K562 (cell line): ENCODE data around the gene PDIA4. TPM values are rescaled to one million over a fixed set of nuclear protein-coding genes. Genes with fewer than 3 reads are reported as not detected.
A peak's percentile ranks its signal among the peaks of the same experiment; 100 is the strongest.

Source experiments
- BRD9 ChIP-seq: fragments of 450-650 bp; IDR thresholded peaks from 2 replicates; pipeline ENCODE4 v1.6.1; 2018; ENCODE audit warnings: low read depth; ENCODE audit not compliant: partially characterized antibody
- CC2D1A ChIP-seq: fragments of 450-650 bp; IDR thresholded peaks from 2 replicates; pipeline ENCODE4 v1.6.1; 2017; ENCODE audit warnings: mild to moderate bottlenecking
- ELF2 ChIP-seq: fragments of 250-450 bp; sonication (Bioruptor Pico); IDR thresholded peaks from 2 replicates; pipeline ENCODE4 v1.5.0; 2021; ENCODE audit warnings: mild to moderate bottlenecking
- GATA2 ChIP-seq: sonication (generic); formaldehyde crosslinking; IDR thresholded peaks from 2 replicates; pipeline ENCODE4 v1.4.0; 2020; ENCODE audit warnings: mild to moderate bottlenecking, missing genetic modification reagents
- GATAD2B ChIP-seq: fragments of 450-650 bp; IDR thresholded peaks from 2 replicates; pipeline ENCODE4 v1.6.1; 2017; ENCODE audit warnings: mild to moderate bottlenecking, borderline replicate concordance
- KAT8 ChIP-seq: fragments of 450-650 bp; IDR thresholded peaks from 2 replicates; pipeline ENCODE4 v1.6.1; 2016; ENCODE audit warnings: low read depth, mild to moderate bottlenecking
- MTA3 ChIP-seq: fragments of 450-650 bp; formaldehyde crosslinking; IDR thresholded peaks from 2 replicates; pipeline ENCODE4 v1.6.1; 2017; ENCODE audit warnings: mild to moderate bottlenecking, borderline replicate concordance
- PHF8 ChIP-seq: fragments of 200-600 bp; sonication (generic); IDR thresholded peaks from 2 replicates; pipeline ENCODE4 v1.6.1; 2012; ENCODE audit warnings: mixed run types, mild to moderate bottlenecking, inconsistent platforms, low read length, moderate library complexity, borderline replicate concordance
- PTTG1 ChIP-seq: fragments of 450-650 bp; IDR thresholded peaks from 2 replicates; pipeline ENCODE4 v1.6.1; 2016; ENCODE audit warnings: low read depth, mild to moderate bottlenecking, missing genetic modification characterization, missing compliant biosample characterization
- RBM14 ChIP-seq: fragments of 200-400 bp; formaldehyde crosslinking; IDR thresholded peaks from 2 replicates; pipeline ENCODE4 v1.6.1; 2018; ENCODE audit warnings: low read depth, mild to moderate bottlenecking, low read length, moderate library complexity, borderline replicate concordance; ENCODE audit not compliant: insufficient read depth
- RBM25 ChIP-seq: fragments of 200-400 bp; formaldehyde crosslinking; IDR thresholded peaks from 2 replicates; pipeline ENCODE4 v1.6.1; 2018; ENCODE audit warnings: low read length, low read depth, moderate library complexity; ENCODE audit not compliant: severe bottlenecking
- TCF3 ChIP-seq: sonication (generic); formaldehyde crosslinking; IDR thresholded peaks from 2 replicates; pipeline ENCODE4 v1.4.0; 2020; ENCODE audit warnings: mild to moderate bottlenecking, missing genetic modification reagents
- ZNF589 ChIP-seq: fragments of 200-800 bp; sonication (Bioruptor generic); IDR thresholded peaks from 2 replicates; pipeline ENCODE4 v1.6.1; 2016; ENCODE audit warnings: low read depth, missing genetic modification characterization, missing compliant biosample characterization
- ZNF76 ChIP-seq: fragments of 250-450 bp; sonication (Bioruptor Pico); IDR thresholded peaks from 2 replicates; pipeline ENCODE4 v1.4.0; 2020; ENCODE audit warnings: mild to moderate bottlenecking, moderate library complexity, borderline replicate concordance
- ZNF766 ChIP-seq: fragments of 200-800 bp; sonication (Bioruptor generic); conservative IDR thresholded peaks from 2 replicates; pipeline ENCODE4 v1.6.1; 2016; ENCODE audit warnings: missing genetic modification characterization, missing compliant biosample characterization
- polyA plus RNA-seq, 8 experiments: library from polyadenylated mRNA; depleted of rRNA in 4 of 8; stranded (reverse) in 5 of 8; unstranded in 3 of 8; fragments of >200 nt; fragmentation: Nextera tagmentation in 2 of 8; fragmentation: Illumina TruSeq in 1 of 8; extraction: Ambion mirVana in 2 of 8; extraction: Trizol in 1 of 8; gene quantifications; 2 replicates each; pipeline versions ENCODE4 v1.2.1 to v1.2.3, GENCODE V29; 2011 to 2014; ENCODE audit warnings: inconsistent platforms in 1 of 8, missing spikeins in 1 of 8
- total RNA-seq, 7 experiments: library from RNA; depleted of rRNA in 6 of 7; stranded (reverse); fragments of >200 nt in 6 of 7; fragmentation: Illumina TruSeq in 2 of 7; extraction: Trizol in 2 of 7; gene quantifications; 2 replicates each; pipeline versions ENCODE4 v1.2.1 to v1.2.3, GENCODE V29; 2011 to 2021; ENCODE audit warnings: low replicate concordance in 1 of 7
- TF ChIP-seq, protein P1 (sequence below): fragments of 200-800 bp; sonication (Bioruptor generic); IDR thresholded peaks from 2 replicates; pipeline ENCODE4 v1.6.1; 2017; ENCODE audit warnings: missing genetic modification characterization, missing compliant biosample characterization
- TF ChIP-seq, protein P2 (sequence below): fragments of 250-450 bp; sonication (Bioruptor Pico); IDR thresholded peaks from 2 replicates; pipeline ENCODE4 v1.4.0; 2020; ENCODE audit warnings: mild to moderate bottlenecking, moderate library complexity
- TF ChIP-seq, protein P3 (sequence below), 2 experiments: fragments of 450-650 bp in 1 of 2; IDR thresholded peaks; 2 replicates each; pipeline ENCODE4 v1.6.1; 2011 to 2017; ENCODE audit warnings: low read depth in 2 of 2, antibody characterized with exemption in 1 of 2, borderline replicate concordance in 1 of 2, low read length in 1 of 2, mild to moderate bottlenecking in 1 of 2, mixed read lengths in 1 of 2; ENCODE audit not compliant: control insufficient read depth in 1 of 2

The PDIA4 gene
- total and polyA plus RNA-seq, 9 of the 15 experiments (the other 6 are each of a cell fraction or from before 2014, with no cell fraction given): 9.1 to 175 (median 146) TPM

DNA sequence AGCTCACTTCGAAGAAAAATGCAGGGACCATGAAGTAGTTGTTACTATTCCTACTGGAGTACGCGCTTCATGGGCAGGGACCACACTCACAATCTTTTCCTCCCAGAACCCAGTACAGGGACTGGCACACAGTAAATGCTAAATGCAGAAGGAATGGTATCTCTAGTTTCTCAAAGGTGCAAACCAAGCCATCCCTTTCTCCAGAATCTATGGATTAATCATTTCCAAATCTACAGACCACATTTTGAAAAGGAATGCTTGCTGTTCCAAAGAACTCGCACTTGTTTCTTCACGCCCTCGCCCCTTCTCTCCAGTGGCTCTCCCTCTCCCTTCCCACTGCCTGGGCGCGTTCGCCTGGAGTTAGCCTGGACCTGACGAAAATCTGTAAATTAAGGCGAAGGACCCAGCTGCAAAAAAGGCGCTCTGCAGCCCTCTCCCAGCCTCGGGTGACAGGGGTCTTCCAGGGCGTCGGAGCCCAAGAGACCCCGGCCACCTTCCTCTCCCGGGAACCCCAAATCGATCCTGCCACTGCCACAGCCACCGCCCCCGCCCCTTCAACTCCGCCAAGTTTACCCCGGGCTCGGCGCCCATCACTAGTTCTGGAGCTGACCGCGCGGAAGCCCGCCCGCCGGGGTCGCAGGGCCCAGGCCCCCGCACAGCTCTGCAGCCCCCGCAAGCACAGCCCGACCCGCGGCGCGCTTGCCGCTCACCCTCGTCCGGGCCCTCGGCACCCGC is 527 bp downstream of the PDIA4 start (continued):
- TF ChIP-seq, protein P1, sequence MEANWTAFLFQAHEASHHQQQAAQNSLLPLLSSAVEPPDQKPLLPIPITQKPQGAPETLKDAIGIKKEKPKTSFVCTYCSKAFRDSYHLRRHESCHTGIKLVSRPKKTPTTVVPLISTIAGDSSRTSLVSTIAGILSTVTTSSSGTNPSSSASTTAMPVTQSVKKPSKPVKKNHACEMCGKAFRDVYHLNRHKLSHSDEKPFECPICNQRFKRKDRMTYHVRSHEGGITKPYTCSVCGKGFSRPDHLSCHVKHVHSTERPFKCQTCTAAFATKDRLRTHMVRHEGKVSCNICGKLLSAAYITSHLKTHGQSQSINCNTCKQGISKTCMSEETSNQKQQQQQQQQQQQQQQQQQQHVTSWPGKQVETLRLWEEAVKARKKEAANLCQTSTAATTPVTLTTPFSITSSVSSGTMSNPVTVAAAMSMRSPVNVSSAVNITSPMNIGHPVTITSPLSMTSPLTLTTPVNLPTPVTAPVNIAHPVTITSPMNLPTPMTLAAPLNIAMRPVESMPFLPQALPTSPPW (CRISPR knock-in tag): no peak
- TF ChIP-seq GATAD2B: peak; percentile 90
- TF ChIP-seq ZNF589 (CRISPR knock-in tag): no peak
- TF ChIP-seq PHF8: no peak
- TF ChIP-seq MTA3: no peak; the same call in 1 of the 2 replicates
- no peak for TF ChIP-seq ZNF76 (CRISPR knock-in tag)
- TF ChIP-seq RBM14: 0 out of 2 replicates have a peak, but pooled peaks have one; percentile 89
- TF ChIP-seq KAT8: no peak
- TF ChIP-seq ZNF766 (CRISPR knock-in tag): 0 out of 2 replicates have a peak, but pooled peaks have one; percentile 35
- no peak for TF ChIP-seq ELF2 (CRISPR knock-in tag)
- no peak for TF ChIP-seq RBM25
- no peak for TF ChIP-seq BRD9
- no peak for TF ChIP-seq TCF3
- no peak for TF ChIP-seq GATA2 (CRISPR knock-in tag)
- TF ChIP-seq, protein P2, sequence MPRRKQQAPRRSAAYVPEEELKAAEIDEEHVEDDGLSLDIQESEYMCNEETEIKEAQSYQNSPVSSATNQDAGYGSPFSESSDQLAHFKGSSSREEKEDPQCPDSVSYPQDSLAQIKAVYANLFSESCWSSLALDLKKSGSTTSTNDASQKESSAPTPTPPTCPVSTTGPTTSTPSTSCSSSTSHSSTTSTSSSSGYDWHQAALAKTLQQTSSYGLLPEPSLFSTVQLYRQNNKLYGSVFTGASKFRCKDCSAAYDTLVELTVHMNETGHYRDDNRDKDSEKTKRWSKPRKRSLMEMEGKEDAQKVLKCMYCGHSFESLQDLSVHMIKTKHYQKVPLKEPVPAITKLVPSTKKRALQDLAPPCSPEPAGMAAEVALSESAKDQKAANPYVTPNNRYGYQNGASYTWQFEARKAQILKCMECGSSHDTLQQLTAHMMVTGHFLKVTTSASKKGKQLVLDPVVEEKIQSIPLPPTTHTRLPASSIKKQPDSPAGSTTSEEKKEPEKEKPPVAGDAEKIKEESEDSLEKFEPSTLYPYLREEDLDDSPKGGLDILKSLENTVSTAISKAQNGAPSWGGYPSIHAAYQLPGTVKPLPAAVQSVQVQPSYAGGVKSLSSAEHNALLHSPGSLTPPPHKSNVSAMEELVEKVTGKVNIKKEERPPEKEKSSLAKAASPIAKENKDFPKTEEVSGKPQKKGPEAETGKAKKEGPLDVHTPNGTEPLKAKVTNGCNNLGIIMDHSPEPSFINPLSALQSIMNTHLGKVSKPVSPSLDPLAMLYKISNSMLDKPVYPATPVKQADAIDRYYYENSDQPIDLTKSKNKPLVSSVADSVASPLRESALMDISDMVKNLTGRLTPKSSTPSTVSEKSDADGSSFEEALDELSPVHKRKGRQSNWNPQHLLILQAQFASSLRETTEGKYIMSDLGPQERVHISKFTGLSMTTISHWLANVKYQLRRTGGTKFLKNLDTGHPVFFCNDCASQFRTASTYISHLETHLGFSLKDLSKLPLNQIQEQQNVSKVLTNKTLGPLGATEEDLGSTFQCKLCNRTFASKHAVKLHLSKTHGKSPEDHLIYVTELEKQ: no peak
- no peak for TF ChIP-seq CC2D1A
- TF ChIP-seq, protein P3, sequence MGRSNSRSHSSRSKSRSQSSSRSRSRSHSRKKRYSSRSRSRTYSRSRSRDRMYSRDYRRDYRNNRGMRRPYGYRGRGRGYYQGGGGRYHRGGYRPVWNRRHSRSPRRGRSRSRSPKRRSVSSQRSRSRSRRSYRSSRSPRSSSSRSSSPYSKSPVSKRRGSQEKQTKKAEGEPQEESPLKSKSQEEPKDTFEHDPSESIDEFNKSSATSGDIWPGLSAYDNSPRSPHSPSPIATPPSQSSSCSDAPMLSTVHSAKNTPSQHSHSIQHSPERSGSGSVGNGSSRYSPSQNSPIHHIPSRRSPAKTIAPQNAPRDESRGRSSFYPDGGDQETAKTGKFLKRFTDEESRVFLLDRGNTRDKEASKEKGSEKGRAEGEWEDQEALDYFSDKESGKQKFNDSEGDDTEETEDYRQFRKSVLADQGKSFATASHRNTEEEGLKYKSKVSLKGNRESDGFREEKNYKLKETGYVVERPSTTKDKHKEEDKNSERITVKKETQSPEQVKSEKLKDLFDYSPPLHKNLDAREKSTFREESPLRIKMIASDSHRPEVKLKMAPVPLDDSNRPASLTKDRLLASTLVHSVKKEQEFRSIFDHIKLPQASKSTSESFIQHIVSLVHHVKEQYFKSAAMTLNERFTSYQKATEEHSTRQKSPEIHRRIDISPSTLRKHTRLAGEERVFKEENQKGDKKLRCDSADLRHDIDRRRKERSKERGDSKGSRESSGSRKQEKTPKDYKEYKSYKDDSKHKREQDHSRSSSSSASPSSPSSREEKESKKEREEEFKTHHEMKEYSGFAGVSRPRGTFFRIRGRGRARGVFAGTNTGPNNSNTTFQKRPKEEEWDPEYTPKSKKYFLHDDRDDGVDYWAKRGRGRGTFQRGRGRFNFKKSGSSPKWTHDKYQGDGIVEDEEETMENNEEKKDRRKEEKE (IDR thresholded peaks at IDR 0.05; ENCODE audit: borderline replicate concordance in 1 of 2, control insufficient read depth in 1 of 2, low read depth in 2 of 2, low read length in 1 of 2): no peak
- no peak for TF ChIP-seq PTTG1 (tag)
